GM21515 (cell line): ENCODE measurements around the gene SLC36A3.
"Not testable (repeated sequence)": the region's sequence is repeated elsewhere in the genome, so short reads cannot be mapped to it uniquely, and the experiment has no call there.

Experiments used
- ATAC-seq: cut with Tn5 transposase; IDR thresholded peaks from one replicate; pipeline ENCODE4 v1.9.1; 2021; ENCODE audit not compliant: unreplicated experiment

SLC36A3 gene

DNA sequence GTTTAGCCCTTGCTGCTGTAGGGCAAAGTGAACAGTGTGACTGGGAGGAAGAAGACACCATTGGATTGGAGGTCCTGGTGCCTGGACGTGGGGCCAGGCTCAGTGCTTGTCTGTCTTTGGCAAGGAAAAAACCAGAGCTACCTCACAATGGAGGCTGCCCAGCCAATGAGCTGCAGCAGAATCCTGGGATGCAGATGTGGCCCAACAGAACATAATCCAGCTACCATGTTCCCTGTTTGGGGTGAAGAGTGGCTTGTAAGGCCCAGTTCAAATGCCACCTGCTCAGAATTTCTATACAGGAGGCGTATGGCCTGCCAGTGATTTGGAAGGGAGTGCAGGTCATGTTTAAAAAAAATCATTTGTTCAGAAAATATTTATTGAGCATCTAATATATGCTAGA lies at the start of gene SLC36A3:
Gene SLC36A3, minus strand, starts transcription at position 101 of the 400 bp plus-strand sequence. CDS start 412 bp downstream, outside the sequence.
- no peak for ATAC-seq

- no peak for ATAC-seq
Observed at GRCh38 chr5:151351671-151352070, 48.1 kb upstream of the SLC36A3 start.

DNA sequence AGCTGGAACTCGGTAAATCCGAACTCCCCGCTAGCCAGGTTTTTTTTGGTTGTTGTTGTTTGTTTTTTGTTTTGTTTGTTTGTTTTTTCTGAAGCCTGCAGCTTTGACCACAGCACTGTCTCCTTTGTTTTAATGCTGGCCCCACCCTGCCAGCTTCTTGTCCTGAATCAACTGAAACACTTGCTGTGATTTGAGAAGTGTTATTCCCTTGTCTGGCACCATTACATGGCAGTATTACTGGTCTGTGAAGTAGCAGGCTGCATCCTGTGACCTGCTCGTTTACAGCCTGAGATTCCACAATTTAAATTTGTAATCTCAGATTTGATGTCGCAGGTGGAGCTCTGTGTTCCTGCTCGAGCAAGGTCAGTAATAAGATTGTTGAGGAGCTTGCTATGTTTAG lies 45.2 kb upstream of the SLC36A3 start:
- ATAC-seq, result no peak

DNA sequence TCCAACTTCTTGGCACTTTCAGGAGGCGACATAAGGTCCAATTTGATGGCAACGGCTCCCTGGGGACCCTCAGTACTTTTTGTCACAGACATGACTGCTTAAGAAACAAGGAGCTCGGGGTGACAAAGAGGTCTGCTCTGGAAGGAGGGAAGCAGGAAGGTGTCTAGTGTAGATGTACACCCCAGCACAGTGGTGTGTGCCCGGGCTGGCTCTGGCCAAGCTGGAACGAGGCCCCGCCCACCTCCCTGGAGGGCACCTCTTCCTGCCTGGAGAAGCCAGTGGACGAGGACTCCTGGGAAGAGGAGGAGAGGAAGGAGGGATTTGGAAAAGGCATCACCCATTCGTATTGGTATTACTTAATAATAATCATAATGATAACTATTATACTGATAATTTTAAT lies 43.8 kb upstream of the SLC36A3 start, which contains the start of gene SLC36A2:
Gene SLC36A2, minus strand, starts transcription at position 191 of the 400 bp plus-strand sequence. Its CDS starts 99 bp downstream, at position 92.
- no peak for ATAC-seq

DNA sequence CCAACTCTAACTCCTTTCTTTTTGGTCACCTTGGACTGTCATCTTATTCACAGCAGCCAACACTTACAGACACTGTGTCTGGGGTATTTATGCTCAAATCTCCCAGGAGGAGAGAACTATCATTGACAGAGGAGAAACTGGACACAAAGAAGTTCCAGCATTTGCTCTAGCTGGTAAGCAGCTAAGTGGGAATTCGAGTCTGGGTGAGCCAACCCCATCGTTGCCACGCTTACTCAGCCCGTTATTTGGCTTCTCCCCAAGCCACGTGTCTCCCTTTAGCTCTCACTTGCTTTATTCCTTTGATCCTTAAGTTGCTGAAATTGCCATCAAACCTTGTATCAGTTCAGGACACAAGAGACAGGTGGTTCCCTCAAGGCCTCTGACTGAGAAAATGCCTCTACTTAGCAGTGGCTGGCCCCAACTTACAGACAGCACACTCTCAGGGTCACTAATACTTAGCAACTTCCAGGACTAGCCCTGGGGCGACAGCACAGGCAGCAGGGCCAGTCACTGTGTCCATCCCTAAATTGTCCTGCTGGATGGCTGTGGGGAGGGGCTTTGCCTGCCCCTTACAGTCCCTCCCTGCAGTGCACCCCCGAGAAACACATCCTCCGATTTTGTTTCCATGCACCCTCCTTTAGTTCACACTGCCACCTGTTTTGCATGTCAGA lies 42.4 kb upstream of the SLC36A3 start:
- ATAC-seq, result no peak

DNA sequence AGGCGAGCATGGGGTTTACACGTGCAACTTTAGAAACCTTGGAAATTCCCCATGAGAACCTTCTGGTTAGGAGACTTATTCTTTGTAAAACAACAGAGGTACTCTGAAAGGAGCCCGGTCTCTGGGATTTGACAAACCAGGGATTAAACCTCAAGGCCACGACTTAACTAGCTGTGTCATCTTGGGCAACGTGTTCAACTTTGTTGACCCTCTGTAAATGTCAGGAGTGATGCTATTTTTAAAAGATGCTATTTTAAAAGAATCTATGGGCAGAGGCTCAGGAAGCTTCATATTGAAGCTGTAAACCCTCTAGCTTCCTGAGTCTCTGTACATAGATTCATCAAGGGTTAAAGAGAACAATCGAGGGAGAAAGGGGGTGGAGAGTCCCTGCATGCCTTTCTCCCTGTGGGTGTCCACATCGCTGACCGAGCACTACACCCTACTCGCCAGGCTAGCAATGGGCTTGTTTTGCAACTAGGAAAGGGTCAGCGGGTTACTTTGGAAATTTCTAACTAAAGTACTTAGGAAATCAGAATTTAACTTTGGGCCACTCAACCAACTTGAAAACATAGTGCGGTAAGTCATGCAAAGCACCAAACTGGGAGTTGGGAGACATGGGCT lies 41.7 kb upstream of the SLC36A3 start:
- no peak for ATAC-seq

DNA sequence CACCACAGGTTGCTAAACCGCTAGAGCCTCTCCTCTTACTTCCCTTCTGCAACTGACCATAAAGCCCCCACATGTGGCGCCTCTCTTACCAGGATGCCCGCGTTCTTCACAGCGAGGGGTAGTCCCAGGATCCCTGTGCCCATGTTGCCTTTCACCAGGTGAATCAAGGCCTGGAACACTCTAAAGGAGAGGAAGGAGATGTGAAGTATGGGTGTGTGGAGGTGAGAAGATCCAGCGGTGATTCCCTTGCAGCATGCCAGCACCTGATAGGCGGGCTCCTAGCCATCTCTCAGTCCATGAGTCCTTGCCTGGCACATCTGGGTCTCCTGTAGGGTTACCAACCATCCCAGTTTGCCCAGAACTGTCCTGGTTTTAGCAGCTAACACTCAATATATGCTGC lies 40.5 kb upstream of the SLC36A3 start:
- ATAC-seq, result no peak

DNA sequence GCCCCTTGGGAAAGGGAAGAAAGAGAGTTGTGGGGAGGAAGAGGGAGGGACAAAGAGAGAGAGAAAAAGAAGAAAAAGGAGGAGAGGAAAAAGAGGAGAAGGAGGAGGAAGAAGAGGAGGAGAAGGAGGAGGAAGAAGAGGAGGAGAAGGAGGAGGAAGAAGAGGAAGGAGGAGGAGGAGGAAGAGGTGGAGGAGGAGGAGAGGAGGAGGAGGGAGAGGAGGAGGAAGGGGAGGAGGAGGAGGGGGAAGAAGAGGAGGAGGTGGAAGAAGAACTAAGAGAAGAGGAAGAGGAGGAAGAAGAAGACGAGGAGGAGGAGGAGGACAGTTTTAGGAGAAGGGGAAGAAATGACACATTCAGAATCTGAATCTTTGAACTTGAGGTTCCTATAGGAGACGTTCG lies 36.4 kb upstream of the SLC36A3 start:
- no peak for ATAC-seq

- ATAC-seq, result no peak
Observed at GRCh38 chr5:151338734-151339133, 35.2 kb upstream of the SLC36A3 start.

DNA sequence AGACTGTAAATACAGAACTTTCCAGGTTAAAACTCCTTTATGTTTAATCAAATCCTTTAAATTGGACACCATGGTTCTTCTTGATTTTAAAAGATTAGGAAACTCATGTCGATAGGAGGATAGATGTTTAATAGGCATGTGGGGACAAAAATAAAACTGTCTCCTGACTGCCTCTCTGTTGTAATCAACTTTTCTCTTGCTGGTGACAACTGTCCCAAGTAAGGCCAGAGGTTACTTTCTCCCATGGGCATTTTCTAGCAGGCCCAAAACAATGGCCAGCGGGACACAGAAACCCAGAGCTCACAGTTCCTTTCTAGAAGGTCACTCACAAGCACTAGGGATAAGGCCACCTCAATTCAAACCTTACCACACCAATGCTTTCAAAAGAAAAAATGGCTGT lies 29.3 kb upstream of the SLC36A3 start:
- no peak for ATAC-seq

DNA sequence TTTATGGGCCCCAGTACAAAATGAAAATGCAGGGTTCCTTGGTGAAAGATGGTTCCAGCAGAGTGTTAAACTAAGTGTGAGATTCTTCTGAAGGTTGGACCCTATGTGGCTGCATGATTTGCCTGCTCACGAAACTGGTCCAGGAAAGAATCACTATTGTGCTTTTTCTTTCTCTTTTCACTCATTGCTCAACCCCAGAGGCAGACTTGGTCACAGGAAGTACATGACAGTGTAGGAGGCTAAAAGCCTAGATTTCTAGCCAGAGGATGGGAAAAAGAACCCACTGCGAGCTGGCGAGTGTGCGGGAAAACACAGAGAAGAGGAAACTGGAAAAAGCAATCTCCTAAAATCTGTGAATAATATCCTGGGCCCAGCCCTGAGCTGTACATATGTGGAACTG lies 25.2 kb upstream of the SLC36A3 start:
- ATAC-seq, result no peak

DNA sequence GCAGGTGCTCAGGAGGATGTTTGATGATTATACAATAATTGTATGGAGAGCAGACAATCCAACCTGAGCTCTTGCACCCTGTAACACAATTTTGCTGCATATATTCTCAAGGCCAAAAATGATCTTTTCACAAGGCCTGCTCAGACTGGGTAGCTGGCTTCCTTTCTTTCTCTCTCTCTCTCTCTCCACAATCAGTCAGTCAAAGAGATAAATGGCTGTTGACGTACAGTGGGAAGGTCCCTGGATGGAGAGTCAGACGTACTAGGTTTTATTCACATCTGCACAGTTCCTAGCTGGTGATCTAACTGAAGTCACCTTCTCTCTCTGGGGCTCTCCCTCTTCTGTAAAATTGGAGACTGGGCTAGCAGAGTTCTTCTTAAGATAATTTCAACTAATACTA lies 24.0 kb upstream of the SLC36A3 start:
- no peak for ATAC-seq

DNA sequence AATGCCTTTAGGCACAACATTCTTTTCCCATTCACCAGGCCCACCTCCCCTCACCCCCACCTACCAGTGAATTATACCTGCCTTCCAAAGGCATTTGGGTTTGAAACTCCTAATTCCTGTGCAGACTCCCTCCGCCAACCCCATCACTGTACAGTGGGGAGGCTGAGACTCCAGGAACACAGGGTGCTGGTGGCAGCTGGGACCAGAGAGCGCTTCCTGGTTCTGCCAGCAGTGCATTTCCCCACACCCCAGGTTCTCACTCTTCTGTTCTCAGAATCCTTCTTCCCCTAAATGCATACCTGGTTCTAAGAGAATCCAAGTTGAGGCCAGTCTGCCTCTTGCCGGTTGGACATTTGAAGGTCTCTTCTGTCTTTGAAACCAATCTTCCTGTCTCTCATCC lies 22.7 kb upstream of the SLC36A3 start:
- no peak for ATAC-seq

DNA sequence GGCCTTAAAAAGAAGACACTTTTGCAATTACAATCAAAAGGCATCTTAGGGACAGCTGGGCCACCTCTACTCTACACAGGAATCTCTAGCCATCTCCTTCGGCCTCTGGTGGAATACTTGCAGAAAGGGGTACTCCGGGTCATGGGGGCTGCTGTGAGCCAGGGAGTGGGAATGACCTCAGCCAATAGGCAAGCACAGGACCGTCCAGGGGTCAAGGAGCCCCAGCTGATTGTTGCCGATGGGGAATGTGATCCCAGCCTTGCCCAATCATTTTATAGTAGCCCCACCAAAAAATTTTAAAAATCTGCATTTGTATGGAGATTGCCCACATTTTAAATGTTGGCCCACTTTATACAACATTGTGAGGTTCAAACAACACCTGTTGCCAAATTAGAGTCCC lies 16.9 kb upstream of the SLC36A3 start:
- no peak for ATAC-seq

DNA sequence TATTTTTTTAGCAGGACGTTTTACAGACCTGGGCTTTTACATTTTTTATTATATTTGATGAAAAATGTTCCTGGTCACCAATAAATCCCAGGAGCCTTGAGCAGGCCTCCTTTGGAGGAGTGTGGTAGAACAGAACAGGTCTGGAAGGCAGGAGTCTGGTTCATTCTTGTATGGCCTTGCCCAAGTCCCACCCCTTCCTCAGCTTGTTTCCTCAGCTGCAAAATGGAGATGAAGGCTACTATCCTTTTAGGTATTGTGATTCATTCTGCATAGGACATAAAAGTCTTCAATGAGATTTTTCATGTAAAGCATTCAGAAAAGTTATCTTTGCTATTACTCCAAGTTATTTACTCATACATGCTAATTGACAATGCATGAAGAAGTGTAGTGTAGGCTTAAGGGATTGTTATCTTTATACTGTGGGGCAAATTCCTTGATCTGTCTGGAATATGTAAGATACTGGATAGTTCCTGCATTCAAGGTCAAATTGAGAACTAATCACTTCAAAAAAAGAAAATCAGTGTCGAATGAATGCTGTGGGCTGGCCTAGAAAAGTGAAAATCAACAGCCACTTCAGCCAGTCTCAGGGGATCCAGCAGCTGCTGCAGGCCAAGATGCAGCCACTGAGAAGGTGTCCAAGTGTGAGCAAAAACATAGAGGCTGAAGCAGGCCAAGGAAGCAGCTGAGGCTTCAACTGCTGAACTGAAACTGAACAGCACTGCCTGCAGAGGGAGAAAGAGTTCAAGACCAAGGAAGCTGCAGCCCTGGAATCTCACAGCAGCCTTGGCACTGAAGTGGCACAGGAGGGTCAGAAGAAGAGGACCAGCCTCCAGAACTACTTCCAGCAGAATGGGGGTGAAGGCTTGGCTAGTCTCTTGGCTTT lies 15.5 kb upstream of the SLC36A3 start:
- ATAC-seq, result peak; percentile 73

GRCh38 chr5:151317871-151318270 lies 14.3 kb upstream of the SLC36A3 start:
- ATAC-seq, result no peak

DNA sequence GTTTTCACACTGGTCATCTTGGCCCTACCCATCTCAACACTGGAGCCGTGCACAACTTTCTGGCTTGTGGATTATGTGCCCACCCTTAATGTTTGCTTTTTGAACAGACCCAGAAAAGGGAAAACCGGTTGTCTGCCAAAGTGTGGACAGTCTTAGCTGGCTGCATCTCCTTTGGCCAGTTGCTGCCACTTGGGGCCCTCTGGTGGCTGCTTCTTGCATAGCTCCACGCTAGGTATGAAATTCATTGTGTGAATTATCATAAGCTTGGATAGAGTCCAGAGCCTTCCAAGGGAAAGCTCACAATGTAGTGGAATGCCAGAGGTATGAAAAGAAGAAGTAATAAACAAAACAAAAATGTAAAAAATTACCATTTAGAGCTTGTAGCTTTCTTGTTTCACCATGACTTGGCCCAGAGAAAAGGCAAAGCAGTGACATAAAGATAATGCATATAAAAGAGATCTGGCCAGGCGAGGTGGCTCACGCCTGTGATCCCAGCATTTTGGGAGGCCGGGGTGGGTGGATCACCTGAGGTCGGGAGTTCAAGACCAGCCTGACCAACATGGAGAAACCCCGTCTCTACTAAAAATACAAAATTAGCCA lies 12.5 kb upstream of the SLC36A3 start:
- ATAC-seq, result no peak

DNA sequence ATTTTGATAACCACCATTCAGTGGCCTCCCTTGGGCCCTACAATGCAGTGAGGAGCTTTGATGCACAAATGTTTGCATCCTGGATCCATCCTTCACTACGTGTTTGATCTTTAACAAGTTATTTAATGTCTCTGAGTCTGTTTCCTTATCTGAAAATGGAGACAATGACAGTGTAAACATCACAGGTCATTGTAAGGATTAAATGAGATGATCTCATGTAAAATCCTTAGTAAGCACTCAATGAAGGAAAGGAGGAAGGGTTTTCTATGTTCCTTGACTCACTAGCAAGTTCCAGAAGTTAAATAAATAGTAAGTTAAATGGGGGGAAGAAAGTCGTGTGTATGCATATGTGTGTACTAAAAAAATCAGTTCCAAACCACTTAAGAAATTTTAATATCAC lies 9.8 kb upstream of the SLC36A3 start:
- no peak for ATAC-seq

GRCh38 chr5:151312756-151313324 lies 9.3 kb upstream of the SLC36A3 start:
- ATAC-seq, result no peak

DNA sequence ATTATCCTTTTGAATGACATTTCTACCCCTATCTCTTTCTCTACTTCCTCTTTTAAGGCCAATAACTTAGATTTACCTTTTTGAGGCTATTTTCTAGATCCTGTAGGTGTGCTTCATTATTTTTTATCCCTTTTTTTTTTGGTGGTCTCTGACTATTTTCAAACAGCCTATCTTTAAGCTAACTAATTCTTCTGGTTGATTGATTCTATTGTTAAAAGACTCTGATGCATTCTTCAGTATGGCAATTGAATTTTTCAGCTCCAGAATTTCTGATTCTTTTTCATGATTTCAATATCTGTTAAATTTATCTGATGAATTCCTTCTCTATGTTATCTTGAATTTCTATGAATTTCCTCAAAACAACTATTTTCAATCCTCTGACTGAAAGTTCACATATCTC lies 7.4 kb upstream of the SLC36A3 start:
- no peak for ATAC-seq

GRCh38 chr5:151309821-151310220 lies 6.3 kb upstream of the SLC36A3 start:
- ATAC-seq, result not testable (repeated sequence)
